ENCODE measurements around the gene FRMD5.

The FRMD5 gene

DNA sequence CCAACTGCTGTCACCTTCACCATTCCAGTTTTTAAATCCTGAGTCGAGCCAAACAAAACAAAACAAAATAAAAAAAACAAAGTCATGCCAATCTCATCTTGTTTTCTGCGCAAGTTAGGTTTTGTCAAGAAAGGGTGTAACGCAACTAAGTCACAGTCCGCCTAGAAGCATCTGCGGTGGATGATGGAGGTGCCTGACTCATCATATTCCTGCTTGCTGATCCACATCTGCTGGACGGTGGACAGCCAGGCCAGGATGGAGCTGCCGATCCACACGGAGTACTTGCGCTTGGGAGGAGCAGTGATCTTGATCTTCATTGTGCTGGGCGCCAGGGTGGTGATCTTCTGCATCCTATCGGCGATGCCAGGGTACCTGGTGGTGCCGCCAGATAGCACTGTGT lies 206.2 kb downstream of the FRMD5 start:
- no peak for DNase-seq
- no peaks in the 10 kb centered on the region for H3K4me1 ChIP-seq (ENCODE audit: control extremely low read depth in 1 of 4, control insufficient read depth in 4 of 4, insufficient read depth in 4 of 4, low read length in 3 of 4)
- H3K36me3 ChIP-seq (ENCODE audit: control insufficient read depth in 4 of 4, insufficient read depth in 4 of 4, low read length in 3 of 4): no peaks in the 10 kb centered on the region
- H3K27ac ChIP-seq (ENCODE audit: insufficient read depth in 1 of 2, low read depth in 1 of 2, low read length in 2 of 2, poor library complexity in 1 of 2, severe bottlenecking in 2 of 2): no peak overlapping the region
- no peak overlapping the region for H3K4me3 ChIP-seq (ENCODE audit: control insufficient read depth in 1 of 7, extremely low read depth in 1 of 7, insufficient read depth in 4 of 7, low read depth in 2 of 7, low read length in 6 of 7)
- 98% methylated on average over 8 of the region's 13 CpGs for WGBS (ENCODE audit: insufficient coverage)
- H3K27me3 ChIP-seq (replicated peaks in 2 of 5; ENCODE audit: control insufficient read depth in 4 of 5, insufficient read depth in 5 of 5, low read length in 4 of 5): peaks cover 0 to 4% (median 0%) of the 10 kb centered on the region in 5 experiments
- POLR2A ChIA-PET: no interaction called here
- H3K9me3 ChIP-seq (ENCODE audit: control extremely low read depth in 1 of 5, control insufficient read depth in 4 of 5, insufficient read depth in 2 of 5, low read depth in 1 of 5, low read length in 4 of 5): no peaks in the 10 kb centered on the region
- CTCF ChIA-PET: no interaction called here

DNA sequence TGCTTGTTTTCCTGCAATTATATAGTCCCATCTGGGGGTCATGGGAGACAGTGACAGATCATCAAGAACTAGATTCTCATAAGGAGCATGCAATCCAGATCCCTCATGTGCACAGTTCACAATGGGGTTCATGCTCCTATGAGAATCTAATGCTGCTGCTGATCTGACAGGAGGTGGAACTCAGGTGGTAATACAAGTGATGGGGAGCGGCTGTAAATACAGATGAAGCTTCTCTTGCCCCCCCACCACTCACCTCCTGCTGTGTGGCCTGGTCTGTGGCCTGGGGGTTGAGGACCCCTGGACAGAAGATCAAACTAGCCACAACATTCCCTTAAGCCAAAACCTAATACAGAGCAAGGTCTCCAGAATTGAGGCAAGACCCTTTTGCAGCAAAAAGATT lies 207.1 kb downstream of the FRMD5 start:
- no CpG with 5 or more reads among the region's 1 CpG for WGBS (ENCODE audit: insufficient coverage)
- POLR2A ChIA-PET: no interaction called here
- CTCF ChIA-PET: no interaction called here
- Histone ChIP-seq H3K36me3 (ENCODE audit: control insufficient read depth in 4 of 4, insufficient read depth in 4 of 4, low read length in 3 of 4) (no peaks in the 10 kb centered on the region), H3K4me3 (ENCODE audit: control insufficient read depth in 1 of 7, extremely low read depth in 1 of 7, insufficient read depth in 4 of 7, low read depth in 2 of 7, low read length in 6 of 7) (no peak overlapping the region), H3K27ac (ENCODE audit: insufficient read depth in 1 of 2, low read depth in 1 of 2, low read length in 2 of 2, poor library complexity in 1 of 2, severe bottlenecking in 2 of 2) (no peak overlapping the region), H3K4me1 (ENCODE audit: control extremely low read depth in 1 of 4, control insufficient read depth in 4 of 4, insufficient read depth in 4 of 4, low read length in 3 of 4) (no peaks in the 10 kb centered on the region), H3K27me3 (replicated peaks in 2 of 5; ENCODE audit: control insufficient read depth in 4 of 5, insufficient read depth in 5 of 5, low read length in 4 of 5) (peaks cover 0 to 4% (median 0%) of the 10 kb centered on the region in 5 experiments), H3K9me3 (ENCODE audit: control extremely low read depth in 1 of 5, control insufficient read depth in 4 of 5, insufficient read depth in 2 of 5, low read depth in 1 of 5, low read length in 4 of 5) (no peaks in the 10 kb centered on the region)
- no peak for DNase-seq

DNA sequence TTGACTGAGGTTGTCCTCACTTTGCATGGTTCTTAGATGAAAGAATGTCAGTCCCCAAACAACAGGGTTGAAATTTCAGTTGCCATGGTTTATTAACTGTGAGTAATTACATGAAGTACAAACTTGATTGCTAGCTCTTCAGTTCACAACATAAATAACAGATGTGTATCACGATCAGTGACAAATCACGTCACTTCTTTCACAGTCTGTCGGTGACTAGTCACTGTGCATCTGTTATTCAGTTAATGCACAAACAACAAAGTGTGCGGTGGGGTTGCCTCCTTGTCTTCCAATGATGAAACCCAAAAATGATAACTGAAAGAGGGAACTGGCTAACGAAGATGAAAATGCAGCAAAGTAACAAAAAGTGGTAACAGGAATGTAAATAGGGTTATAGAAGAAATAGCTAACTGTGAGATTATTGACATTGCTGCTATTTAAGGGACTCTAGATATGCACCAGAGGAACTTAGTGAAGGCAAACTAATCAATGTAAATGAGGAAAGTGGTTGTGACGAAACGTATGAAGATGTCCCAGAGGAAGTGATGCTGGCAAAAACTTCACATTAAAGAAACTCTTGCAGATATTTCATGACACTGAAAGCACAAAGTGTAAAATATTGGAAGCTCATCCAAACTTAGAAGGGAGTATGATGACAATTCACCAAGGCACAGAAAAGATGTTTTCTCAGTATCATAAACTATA lies 208.9 kb downstream of the FRMD5 start:
- ChIA-PET CTCF (no interaction called here), POLR2A (no interaction called here)

DNA sequence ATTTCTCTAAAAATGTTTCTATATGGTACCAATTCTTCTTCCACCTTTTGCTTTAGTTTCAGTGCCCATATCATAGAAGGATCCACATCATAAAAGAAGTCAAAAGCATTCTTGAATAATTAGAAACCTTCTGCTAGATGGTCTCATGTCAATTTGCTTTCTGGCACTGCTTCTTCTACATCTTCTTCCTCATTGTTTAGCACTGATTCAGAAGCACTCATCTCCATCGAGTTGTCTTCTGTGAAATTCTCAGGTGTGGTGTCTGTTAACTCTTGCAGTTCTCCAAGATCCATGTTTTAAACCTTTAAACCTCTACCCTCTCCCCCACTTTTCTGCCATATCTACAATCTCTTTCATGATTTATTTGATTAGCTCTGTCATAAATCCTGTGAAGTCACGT lies 213.5 kb downstream of the FRMD5 start:
- no peak overlapping the region for H3K27ac ChIP-seq (ENCODE audit: insufficient read depth in 1 of 2, low read depth in 1 of 2, low read length in 2 of 2, poor library complexity in 1 of 2, severe bottlenecking in 2 of 2)
- no peak for DNase-seq
- 82% methylated on average over 2 of the region's 2 CpGs for WGBS (ENCODE audit: insufficient coverage)
- no peak overlapping the region for H3K4me3 ChIP-seq (ENCODE audit: control insufficient read depth in 1 of 7, extremely low read depth in 1 of 7, insufficient read depth in 4 of 7, low read depth in 2 of 7, low read length in 6 of 7)
- H3K27me3 ChIP-seq (replicated peaks in 2 of 5; ENCODE audit: control insufficient read depth in 4 of 5, insufficient read depth in 5 of 5, low read length in 4 of 5): peaks cover 0 to 4% (median 2%) of the 10 kb centered on the region in 5 experiments
- ChIA-PET POLR2A (no interaction called here), CTCF (no interaction called here)
- H3K4me1 ChIP-seq (ENCODE audit: control extremely low read depth in 1 of 4, control insufficient read depth in 4 of 4, insufficient read depth in 4 of 4, low read length in 3 of 4): peaks cover 0 to 6% (median 2%) of the 10 kb centered on the region in 4 experiments
- peaks cover 0 to 7% (median 0%) of the 10 kb centered on the region in 5 experiments for H3K9me3 ChIP-seq (ENCODE audit: control extremely low read depth in 1 of 5, control insufficient read depth in 4 of 5, insufficient read depth in 2 of 5, low read depth in 1 of 5, low read length in 4 of 5)
- no peaks in the 10 kb centered on the region for H3K36me3 ChIP-seq (ENCODE audit: control insufficient read depth in 4 of 4, insufficient read depth in 4 of 4, low read length in 3 of 4)

More for the DNA sequence above, 208.9 kb downstream of the FRMD5 start:
- Histone ChIP-seq H3K27ac (ENCODE audit: insufficient read depth in 1 of 2, low read depth in 1 of 2, low read length in 2 of 2, poor library complexity in 1 of 2, severe bottlenecking in 2 of 2) (no peak overlapping the region), H3K9me3 (ENCODE audit: control extremely low read depth in 1 of 5, control insufficient read depth in 4 of 5, insufficient read depth in 2 of 5, low read depth in 1 of 5, low read length in 4 of 5) (no peaks in the 10 kb centered on the region), H3K36me3 (ENCODE audit: control insufficient read depth in 4 of 4, insufficient read depth in 4 of 4, low read length in 3 of 4) (no peaks in the 10 kb centered on the region), H3K4me3 (ENCODE audit: control insufficient read depth in 1 of 7, extremely low read depth in 1 of 7, insufficient read depth in 4 of 7, low read depth in 2 of 7, low read length in 6 of 7) (no peak overlapping the region), H3K27me3 (replicated peaks in 2 of 5; ENCODE audit: control insufficient read depth in 4 of 5, insufficient read depth in 5 of 5, low read length in 4 of 5) (peaks cover 0 to 4% (median 0%) of the 10 kb centered on the region in 5 experiments), H3K4me1 (ENCODE audit: control extremely low read depth in 1 of 4, control insufficient read depth in 4 of 4, insufficient read depth in 4 of 4, low read length in 3 of 4) (no peaks in the 10 kb centered on the region)
- DNase-seq: no peak
- WGBS (ENCODE audit: insufficient coverage): 80% methylated on average over 5 of the region's 7 CpGs

DNA sequence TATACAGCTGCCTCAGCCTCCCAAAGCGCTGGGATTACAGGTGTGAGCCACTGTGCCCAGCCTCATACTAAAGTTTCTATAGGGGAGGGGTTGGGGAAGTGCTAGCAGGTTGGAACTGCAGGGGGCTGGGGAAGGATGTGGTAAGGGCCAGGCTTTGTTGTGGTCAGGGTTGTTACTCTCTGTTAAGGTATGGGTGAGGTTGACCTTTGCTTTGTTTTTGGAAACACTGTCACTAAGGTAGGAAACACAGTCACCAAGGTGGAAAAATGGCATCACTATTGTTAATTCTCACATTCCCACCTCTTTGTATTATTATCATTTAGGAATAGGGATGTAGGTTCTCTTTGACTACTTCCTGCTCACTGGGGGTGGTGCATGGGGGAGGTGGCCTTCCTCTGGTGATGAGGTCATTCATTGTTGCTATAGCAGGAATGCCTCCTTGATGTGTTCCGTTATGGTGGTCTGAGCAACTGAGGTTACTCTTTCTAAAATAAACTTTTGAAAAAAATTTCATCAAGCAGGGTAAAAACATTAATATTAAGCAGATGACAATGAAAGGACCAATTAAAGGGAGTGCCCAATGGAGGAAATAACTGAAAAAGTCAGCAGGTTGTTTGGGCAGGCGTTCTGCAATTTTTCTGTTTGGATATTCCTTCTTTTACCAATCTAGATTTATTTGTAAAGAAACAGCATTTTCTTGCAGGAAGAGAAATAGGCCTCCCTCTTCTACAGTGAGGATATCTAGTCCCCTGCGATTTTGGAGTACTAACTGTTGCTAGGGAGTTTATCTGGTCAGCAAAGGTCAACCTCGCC lies 217.8 kb downstream of the FRMD5 start:
- 100% methylated on average over 1 of the region's 5 CpGs for WGBS (ENCODE audit: insufficient coverage)
- peak; percentile 6 to 77 (median 73) for DNase-seq
- Histone ChIP-seq H3K36me3 (ENCODE audit: control insufficient read depth in 4 of 4, insufficient read depth in 4 of 4, low read length in 3 of 4) (no peaks in the 10 kb centered on the region), H3K4me3 (ENCODE audit: control insufficient read depth in 1 of 7, extremely low read depth in 1 of 7, insufficient read depth in 4 of 7, low read depth in 2 of 7, low read length in 6 of 7) (no peak overlapping the region), H3K4me1 (ENCODE audit: control extremely low read depth in 1 of 4, control insufficient read depth in 4 of 4, insufficient read depth in 4 of 4, low read length in 3 of 4) (peaks cover 0 to 6% (median 2%) of the 10 kb centered on the region in 4 experiments), H3K27me3 (replicated peaks in 2 of 5; ENCODE audit: control insufficient read depth in 4 of 5, insufficient read depth in 5 of 5, low read length in 4 of 5) (peaks cover 0 to 4% (median 0%) of the 10 kb centered on the region in 5 experiments), H3K27ac (ENCODE audit: insufficient read depth in 1 of 2, low read depth in 1 of 2, low read length in 2 of 2, poor library complexity in 1 of 2, severe bottlenecking in 2 of 2) (no peak overlapping the region), H3K9me3 (ENCODE audit: control extremely low read depth in 1 of 5, control insufficient read depth in 4 of 5, insufficient read depth in 2 of 5, low read depth in 1 of 5, low read length in 4 of 5) (peaks cover 0 to 7% (median 0%) of the 10 kb centered on the region in 5 experiments)
- POLR2A ChIA-PET: no interaction called here
- CTCF ChIA-PET: no interaction called here

DNA sequence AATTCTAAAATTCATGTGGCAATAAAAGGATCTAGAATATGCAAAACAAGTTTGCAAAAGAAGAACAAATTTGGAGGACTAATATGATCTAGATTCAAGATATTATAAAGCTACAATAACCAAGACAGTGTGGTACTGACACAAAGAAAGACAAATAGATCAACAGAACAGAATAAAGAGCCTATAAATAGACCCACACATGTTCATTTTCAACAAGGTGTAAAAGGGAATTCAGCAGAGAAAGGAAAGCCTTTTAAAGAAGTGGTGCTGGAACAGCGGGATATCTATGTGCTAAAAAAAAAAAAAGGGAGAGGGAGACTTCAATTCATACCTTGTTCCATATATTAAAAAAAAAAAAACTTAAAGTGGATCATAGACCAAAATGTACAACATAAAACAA lies 219.3 kb downstream of the FRMD5 start:
- no peaks in the 10 kb centered on the region for H3K36me3 ChIP-seq (ENCODE audit: control insufficient read depth in 4 of 4, insufficient read depth in 4 of 4, low read length in 3 of 4)
- WGBS (ENCODE audit: insufficient coverage): no CpG with 5 or more reads among the region's 1 CpG
- CTCF ChIA-PET: no interaction called here
- no peak overlapping the region for H3K4me3 ChIP-seq (ENCODE audit: control insufficient read depth in 1 of 7, extremely low read depth in 1 of 7, insufficient read depth in 4 of 7, low read depth in 2 of 7, low read length in 6 of 7)
- POLR2A ChIA-PET: interaction anchor here (0.7 kb wide), 1 partner anchor 395 kb away, joined by 3 read pairs; no protein-coding TSS in a partner anchor
- no peak overlapping the region for H3K27ac ChIP-seq (ENCODE audit: insufficient read depth in 1 of 2, low read depth in 1 of 2, low read length in 2 of 2, poor library complexity in 1 of 2, severe bottlenecking in 2 of 2)
- no peaks in the 10 kb centered on the region for H3K27me3 ChIP-seq (replicated peaks in 2 of 5; ENCODE audit: control insufficient read depth in 4 of 5, insufficient read depth in 5 of 5, low read length in 4 of 5)
- no peak for DNase-seq
- peaks cover 0 to 6% (median 2%) of the 10 kb centered on the region in 4 experiments for H3K4me1 ChIP-seq (ENCODE audit: control extremely low read depth in 1 of 4, control insufficient read depth in 4 of 4, insufficient read depth in 4 of 4, low read length in 3 of 4)
- H3K9me3 ChIP-seq (ENCODE audit: control extremely low read depth in 1 of 5, control insufficient read depth in 4 of 5, insufficient read depth in 2 of 5, low read depth in 1 of 5, low read length in 4 of 5): peaks cover 0 to 7% (median 0%) of the 10 kb centered on the region in 5 experiments

DNA sequence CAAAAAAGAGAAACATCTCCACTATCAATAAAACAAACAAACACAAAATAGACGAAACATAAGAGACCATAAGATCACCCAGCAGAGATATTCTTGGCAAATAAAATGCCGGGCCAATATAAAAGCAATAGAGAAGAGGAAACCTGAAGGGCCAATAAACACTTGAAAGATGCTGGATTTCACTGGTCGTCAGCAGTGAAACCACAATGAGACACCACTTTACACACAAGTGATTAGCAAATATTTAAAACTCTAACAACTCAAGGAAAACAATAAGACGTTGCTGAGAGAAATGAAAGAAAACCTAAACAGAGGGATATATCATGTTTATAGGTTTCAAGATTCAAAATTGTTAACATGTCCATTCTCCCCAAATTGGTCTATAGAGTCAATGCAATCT lies 219.7 kb downstream of the FRMD5 start:
- Histone ChIP-seq H3K27me3 (replicated peaks in 2 of 5; ENCODE audit: control insufficient read depth in 4 of 5, insufficient read depth in 5 of 5, low read length in 4 of 5) (no peaks in the 10 kb centered on the region), H3K4me3 (ENCODE audit: control insufficient read depth in 1 of 7, extremely low read depth in 1 of 7, insufficient read depth in 4 of 7, low read depth in 2 of 7, low read length in 6 of 7) (no peak overlapping the region), H3K27ac (ENCODE audit: insufficient read depth in 1 of 2, low read depth in 1 of 2, low read length in 2 of 2, poor library complexity in 1 of 2, severe bottlenecking in 2 of 2) (no peak overlapping the region), H3K9me3 (ENCODE audit: control extremely low read depth in 1 of 5, control insufficient read depth in 4 of 5, insufficient read depth in 2 of 5, low read depth in 1 of 5, low read length in 4 of 5) (peaks cover 0 to 7% (median 0%) of the 10 kb centered on the region in 5 experiments), H3K36me3 (ENCODE audit: control insufficient read depth in 4 of 4, insufficient read depth in 4 of 4, low read length in 3 of 4) (no peaks in the 10 kb centered on the region), H3K4me1 (ENCODE audit: control extremely low read depth in 1 of 4, control insufficient read depth in 4 of 4, insufficient read depth in 4 of 4, low read length in 3 of 4) (peaks cover 0 to 6% (median 2%) of the 10 kb centered on the region in 4 experiments)
- peak in 2 of 3 donors; percentile 52 to 61 for DNase-seq
- no CpG with 5 or more reads among the region's 4 CpGs for WGBS (ENCODE audit: insufficient coverage)
- CTCF ChIA-PET: no interaction called here
- POLR2A ChIA-PET: interaction anchor here (0.7 kb wide), 1 partner anchor 396 kb away, joined by 3 read pairs; no protein-coding TSS in a partner anchor
